SKM-1 (cell line): Measurements from ENCODE around the gene DPP7.
"Not testable (repeated sequence)": the region's sequence is repeated elsewhere in the genome, so short reads cannot be mapped to it uniquely, and the experiment has no call there.

Experiments
- DNase-seq: peaks from one replicate; lab custom pipeline; 2025; ENCODE audit not compliant: unreplicated experiment; lab: John Stamatoyannopoulos, UW

Gene DPP7

GRCh38 chr9:137130176-137130755, 15.7 kb upstream of the DPP7 start:
- no peak for DNase-seq

DNA sequence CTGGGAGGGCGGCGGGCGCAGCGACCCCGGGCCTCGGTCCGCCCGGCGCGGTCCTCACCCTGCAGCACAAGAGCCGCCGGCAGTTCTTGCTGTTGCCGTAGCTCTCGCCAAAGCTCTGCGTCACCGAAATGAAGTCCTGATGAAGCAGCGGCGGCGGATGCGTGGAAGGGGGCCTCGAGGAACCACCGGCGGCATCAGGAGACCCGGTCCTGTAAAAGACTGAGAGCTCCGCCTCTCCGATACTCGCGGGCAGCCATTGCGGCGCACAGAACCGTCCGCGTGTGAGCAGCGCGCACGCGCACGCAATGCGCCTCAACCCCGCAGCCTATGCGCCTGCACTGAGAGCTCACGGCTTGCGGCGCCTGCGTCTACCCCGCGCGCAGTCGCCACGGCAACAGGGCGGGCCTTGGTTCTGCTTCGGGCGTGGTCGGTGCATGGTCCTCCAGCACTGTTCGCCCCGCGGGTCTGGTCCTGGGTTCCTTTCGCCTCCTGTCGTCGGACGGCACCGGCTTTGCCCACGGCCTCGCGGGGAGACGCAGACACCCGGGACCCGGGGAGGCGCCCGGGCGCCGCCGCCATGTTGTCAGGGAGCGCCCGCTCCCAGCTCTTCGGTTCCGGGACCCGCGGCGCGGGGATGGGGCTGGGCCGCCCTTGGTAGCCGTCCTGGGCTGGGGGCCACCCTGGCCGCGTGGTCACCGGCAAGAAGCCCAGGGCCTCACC, 15.1 kb upstream of the DPP7 start:
- DNase-seq: peak; percentile 82

GRCh38 chr9:137128862-137129455, 14.4 kb upstream of the DPP7 start:
- no peak for DNase-seq

GRCh38 chr9:137128158-137128861, 13.8 kb upstream of the DPP7 start:
- no peak for DNase-seq

DNA sequence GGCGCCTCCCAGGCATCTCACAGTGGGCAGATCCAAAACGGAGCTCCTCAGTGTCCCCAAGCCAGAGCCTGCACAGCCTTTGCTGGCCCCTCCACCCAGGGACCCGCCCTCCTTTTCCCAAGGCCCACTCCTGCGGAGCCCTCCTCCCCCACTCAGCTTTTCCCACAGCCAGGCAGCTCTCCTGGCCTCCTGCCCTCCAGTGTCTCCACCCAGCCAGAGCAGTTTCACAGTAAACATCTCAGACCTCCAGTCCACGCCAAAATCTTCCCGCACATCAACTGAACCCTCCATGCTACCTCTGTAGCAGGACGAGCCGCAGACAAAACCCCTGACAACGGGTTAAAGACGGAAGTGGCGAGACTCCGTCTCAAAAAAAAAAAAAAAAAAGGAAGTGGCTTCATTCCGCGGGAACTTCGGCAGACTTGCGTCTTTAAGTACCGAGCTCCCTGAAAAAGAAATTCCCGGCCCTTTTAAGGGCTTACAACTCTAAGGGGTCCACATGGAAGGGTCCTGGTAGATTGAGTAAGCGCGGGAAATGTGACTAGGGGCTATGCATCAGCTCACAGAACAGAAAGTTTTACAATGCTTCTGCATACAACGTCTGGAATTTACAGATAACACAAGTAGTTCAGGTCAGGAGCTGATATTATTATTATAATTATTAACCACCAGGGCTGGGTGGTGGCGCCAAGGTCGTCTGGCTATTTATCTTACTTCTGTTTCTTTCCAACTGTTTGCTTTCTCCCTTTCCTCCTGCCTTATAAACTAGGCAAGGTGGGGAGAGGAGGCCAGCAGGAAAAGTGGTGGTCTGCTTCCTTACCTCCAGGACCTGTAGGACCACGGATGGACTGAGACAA, 13.0 kb upstream of the DPP7 start:
- DNase-seq: peak; percentile 48

DNA sequence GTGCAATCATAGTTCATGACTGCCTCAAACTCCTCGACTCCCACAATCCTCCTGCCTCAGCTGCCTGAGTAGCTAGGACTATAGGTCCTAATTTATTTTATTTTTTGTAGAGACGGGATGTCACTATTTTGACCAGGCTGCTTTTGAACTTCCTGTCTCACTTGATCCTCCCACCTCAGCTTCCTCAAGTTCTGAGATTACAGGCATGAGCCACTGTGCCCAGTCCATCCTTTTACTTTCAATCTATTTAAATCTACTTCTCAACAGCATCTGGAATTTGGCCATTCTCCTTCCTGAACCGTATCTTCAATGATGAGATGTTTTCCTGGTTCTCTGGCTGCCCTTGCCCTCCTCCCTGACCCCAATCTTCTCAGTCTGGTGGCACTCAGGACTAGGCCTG, 12.3 kb upstream of the DPP7 start:
- DNase-seq: no peak

DNA sequence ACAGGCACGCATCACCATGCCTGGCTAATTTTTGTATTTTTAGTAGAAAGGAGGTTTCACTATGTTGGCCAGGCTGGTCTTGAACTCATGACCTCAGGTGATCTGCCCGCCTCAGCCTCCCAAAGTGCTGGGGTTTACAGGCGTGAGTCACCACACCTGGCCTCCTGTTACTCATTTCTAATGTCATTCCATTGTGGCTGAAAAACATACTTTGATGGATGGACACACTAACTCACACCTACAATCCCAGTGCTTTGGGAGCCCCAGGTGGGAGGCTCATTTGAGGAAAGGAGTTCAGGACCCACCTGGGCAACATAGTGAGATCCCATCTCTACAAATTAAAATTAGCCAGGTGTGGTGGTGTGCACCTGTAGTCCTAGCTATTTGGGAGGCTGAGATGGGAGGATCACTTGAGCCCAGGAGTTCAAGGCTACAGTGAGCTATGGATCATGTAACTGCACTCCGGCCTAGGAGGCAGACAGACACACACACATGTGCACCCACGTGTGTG, 9.5 kb upstream of the DPP7 start:
- DNase-seq: not testable (repeated sequence)

DNA sequence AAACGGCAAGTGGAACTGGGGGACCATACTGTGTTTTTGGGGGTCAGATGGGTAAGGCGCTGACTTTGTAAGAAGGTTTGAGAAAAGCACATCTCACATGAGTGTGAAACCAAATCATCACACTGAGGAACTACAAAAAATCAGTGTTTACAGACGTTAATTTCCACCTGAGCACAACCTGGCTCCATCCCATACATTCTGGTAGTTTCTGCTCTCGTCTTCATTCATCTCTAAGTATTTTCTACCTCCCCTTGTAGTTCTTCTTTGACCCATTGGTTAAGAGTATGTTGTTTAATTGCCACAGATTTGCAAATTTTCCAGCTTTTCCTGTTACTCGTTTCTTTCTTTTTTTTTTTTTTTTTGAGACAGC, 8.9 kb upstream of the DPP7 start:
- no peak for DNase-seq

DNA sequence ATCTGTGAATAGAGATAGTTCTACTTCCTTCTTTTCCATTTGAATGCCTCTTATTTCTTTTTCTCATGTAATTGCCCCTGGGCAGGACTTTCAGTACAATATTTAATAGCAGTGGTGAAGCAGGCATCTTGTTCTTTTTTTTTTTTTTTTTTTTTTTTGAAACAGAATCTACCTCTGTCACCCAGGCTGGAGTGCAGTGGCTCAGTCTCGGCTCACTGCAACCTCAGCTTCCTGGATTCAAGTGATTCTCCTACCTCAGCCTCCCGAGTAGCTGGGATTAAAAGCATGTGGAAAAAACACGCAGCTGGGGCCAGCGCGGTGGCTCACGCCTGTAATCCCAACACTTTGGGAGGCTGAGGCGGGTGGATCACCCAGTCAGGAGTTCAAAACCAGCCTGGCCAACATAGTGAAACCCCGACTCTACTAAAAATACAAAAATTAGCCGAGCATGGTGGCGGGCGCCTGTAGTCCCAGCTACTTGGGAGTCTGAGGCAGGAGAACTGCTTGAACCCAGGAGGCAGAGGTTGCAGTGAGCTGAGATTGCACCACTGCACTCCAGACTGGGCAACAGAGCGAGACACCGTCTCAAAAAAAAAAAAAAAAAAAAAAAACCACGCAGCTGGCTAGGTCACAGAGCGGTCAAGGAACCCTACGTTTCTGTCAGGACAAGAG, 8.4 kb upstream of the DPP7 start:
- not testable (repeated sequence) for DNase-seq

GRCh38 chr9:137121927-137122795, 7.6 kb upstream of the DPP7 start:
- DNase-seq: not testable (repeated sequence)

DNA sequence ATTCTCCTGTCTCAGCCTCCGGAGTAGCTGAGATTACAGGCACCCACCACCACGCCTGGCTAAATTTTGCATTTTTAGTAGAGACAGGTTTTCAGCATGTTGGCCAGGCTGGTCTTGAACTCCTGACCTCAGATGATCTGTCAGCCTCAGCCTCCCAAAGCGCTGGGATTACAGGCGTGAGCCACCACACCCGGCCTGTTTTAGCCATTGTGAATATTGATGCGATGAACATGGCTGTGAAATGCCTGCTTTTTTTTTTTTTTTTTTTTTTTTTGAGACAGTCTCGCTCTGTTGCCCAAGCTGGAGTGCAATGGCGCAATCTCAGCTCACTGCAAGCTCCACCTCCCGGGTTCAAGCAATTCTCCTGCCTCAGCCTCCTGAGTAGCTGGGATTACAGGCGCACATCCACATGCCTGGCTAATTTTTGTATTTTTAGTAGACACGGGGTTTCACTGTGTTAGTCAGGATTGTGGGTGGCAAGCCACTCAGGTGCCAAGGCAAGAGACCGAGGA, 3.6 kb upstream of the DPP7 start:
- not testable (repeated sequence) for DNase-seq

DNA sequence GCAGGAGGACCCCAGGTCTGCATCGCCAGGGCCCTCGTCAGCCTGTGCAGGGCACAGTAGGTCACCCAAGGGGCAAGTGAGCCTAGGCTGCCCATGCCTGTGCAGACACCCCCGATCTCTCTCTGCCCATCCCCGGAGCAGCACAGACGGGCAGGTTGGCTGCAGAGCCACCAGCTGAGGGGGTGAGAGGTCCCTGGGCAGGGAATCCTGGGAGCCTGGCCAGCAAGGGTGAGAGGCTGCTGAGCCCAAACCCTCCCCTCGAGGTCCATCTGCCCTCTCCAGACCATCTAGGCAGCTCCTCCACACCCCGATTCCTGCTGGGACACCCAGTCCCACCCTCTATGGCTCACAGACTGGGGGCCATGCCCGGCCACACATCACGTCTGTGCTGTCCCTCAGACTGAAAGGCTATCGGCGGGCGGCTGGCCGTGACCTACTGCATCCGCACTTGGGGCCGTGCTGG, 2.8 kb upstream of the DPP7 start:
- DNase-seq: no peak

DNA sequence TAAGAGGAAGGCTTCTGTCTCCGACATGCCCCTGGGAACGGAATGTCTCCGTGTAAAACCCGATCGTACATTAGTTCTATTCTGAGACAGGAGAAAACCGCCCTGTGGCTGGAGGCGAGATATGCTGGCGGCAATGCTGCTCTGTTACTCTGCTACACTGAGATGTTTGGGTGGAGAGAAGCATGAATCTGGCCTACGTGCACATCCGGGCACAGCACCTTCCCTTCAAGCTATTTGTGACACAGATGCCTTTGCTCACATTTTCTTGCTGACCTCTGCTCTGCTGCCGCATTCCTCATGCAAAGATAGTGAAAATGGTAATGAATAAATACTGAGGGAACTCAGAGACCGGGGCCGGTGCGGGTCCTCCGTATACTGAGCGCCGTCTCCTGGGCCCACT, 2.2 kb upstream of the DPP7 start:
- DNase-seq: no peak

DNA sequence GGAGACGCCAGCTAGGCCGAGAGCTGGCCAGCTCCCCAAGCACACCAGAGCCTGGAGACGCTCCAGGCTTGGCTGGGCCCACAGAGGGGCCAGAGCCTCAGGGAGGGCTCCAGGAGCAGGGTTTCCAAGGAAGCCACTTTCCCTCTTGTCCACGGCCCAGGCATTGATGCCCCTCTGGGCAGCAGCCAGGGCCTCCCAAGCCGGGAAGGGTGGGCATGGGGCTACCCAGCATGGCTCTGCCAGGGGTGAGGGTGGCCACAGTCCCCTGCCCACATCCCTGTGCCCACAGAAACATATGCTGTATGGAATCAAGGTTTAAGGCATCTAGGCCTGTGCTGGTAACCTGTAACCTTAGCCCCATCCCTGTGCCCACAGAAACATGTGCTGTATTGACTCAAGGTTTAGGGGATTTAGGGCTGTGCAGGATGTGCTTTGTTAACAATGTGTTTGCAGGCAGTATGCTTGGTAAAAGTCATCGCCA, 1.5 kb upstream of the DPP7 start:
- no peak for DNase-seq

DNA sequence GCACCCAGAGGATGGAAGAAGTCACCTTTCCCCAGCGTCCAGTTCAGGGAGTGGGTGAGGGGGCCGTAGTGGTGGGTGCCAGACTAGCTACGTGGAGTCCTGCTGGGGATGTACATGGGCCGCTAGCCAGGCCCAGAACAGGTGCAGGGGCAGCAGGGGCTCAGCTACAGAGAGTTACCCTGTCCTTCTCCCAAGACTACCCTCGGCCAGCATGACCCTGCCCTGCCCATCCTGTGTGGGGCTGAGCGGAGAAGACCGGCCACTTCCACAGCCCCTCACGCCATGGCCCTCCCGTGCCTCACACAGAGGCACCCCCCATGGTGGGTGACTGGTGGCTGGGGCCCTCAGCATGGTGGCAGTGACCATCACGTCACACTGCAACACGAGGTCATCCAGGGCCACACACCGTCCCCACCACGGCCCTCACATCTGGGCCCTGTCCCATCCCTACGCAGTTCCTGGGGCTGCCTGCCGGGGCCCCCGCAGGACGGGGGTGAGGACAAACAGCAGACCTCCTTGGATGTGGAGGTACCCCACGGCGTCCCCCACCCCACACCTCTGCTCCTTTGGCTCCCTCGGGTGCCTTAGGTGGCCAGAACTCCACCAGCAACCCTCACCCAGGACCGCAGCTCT, 977 bp upstream of the DPP7 start:
- no peak for DNase-seq

GRCh38 chr9:137114220-137114612, 317 bp downstream of the DPP7 start:
- DNase-seq: no peak

GRCh38 chr9:137113385-137114159, 961 bp downstream of the DPP7 start:
- DNase-seq: no peak
